ENCODE measurements around the gene GNPNAT1.

The GNPNAT1 gene

DNA sequence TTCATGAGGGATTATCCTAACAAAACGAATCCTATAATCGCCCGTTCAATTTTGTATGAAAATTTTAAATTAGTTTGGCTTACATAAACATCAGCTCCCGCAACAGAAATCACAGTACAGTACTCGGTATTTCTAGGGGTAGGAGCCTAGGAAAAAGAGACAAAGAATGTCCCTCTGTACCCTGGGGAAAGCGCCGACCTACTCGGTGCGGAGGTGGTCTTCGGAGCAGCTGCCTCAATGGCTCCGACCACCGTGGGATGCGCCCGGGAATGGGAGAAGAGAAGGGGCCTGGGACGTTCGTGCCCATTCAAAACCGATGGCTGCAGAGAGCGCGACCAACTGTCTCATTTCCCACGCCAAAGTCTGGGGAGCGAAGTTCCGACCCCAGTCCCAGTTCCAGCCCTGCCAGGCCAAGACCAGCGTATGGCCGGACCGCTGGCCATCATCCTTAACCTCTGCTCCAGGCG is 618 bp downstream of the GNPNAT1 start:
- no peak for DNase-seq (ENCODE audit: low read depth)
- H3K4me3 ChIP-seq (ENCODE audit: low read depth, low read length): peak overlapping the region; percentile 72
- TF ChIP-seq, protein P1, sequence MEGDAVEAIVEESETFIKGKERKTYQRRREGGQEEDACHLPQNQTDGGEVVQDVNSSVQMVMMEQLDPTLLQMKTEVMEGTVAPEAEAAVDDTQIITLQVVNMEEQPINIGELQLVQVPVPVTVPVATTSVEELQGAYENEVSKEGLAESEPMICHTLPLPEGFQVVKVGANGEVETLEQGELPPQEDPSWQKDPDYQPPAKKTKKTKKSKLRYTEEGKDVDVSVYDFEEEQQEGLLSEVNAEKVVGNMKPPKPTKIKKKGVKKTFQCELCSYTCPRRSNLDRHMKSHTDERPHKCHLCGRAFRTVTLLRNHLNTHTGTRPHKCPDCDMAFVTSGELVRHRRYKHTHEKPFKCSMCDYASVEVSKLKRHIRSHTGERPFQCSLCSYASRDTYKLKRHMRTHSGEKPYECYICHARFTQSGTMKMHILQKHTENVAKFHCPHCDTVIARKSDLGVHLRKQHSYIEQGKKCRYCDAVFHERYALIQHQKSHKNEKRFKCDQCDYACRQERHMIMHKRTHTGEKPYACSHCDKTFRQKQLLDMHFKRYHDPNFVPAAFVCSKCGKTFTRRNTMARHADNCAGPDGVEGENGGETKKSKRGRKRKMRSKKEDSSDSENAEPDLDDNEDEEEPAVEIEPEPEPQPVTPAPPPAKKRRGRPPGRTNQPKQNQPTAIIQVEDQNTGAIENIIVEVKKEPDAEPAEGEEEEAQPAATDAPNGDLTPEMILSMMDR (IDR thresholded peaks at IDR 0.05; ENCODE audit: insufficient read depth, low read depth, low read length, missing control alignments): no peak

DNA sequence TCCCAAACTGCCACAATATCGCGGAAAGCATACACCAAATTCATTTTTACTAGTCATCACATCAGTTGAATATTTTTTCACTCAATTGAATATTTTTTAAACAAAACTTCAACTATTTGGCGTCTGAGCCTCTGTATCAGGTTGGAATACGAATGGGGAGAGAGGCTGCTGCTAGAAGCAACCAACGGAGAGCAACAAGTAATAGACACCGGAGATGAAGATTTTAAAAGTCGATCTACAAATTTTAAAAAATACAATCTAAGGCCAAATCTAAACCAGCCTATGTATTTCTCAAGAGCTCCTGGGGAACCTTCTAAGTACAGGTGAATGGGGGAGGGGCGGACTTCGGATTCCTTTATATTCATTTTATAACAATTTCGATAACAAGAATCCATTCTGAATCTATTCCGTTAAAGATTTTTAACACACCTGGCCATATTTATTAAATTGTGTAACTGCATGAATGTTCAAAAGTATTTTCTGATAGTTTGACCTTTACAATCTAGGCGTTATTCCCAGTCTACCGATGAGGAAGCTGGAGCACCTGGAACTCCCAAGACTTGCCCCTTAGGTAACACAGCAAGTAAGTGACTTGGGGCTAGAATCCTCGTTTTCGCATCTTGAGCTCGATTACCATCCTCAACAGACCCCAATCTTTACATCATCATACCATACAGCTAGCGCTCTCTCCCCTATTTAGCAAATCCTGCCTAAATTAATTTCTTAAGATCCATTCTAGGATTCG is 1.2 kb downstream of the GNPNAT1 start:
- no peak for DNase-seq (ENCODE audit: low read depth)
- H3K4me3 ChIP-seq (ENCODE audit: low read depth, low read length): peak overlapping the region; percentile 72
- TF ChIP-seq, protein P1 (IDR thresholded peaks at IDR 0.05; ENCODE audit: insufficient read depth, low read depth, low read length, missing control alignments): no peak

DNA sequence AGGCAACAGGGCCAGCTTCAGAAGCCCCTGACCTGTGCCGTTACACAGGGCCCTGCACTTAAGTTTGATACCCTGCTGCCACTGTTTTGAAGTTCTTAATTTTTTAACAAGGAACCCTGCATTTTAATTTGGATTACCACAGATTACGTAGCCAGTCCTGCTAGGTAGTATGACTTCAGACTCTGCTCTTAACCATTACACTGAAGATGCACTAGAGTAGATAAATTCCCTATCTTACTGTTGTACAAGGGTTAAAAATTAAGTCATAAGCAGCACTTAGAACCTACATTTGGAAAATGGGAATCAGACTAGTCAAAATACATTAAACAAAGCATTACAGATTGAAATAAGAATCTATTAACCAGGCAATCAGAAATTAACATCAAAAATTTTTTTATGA is 2.3 kb downstream of the GNPNAT1 start:
- no peak for DNase-seq (ENCODE audit: low read depth)
- H3K4me3 ChIP-seq (ENCODE audit: low read depth, low read length): no peak overlapping the region
- TF ChIP-seq, protein P1 (IDR thresholded peaks at IDR 0.05; ENCODE audit: insufficient read depth, low read depth, low read length, missing control alignments): no peak

DNA sequence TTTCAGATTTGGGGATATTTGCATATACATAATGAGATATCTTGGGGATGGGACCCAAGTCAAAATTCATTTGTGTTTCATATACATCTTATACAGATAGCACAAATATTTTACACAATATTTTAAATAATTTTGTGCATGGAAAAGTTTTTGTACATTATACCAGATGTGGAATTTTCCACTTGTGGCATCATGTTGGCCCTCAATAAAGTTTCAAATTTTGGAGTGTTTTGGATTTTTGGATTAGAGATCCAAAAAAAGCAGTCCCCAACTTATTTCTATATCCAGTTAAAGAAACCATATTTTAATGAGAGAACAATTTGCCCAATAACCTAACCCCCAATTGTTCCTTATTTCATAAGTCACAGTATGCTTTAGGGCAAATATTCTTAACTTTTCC is 4.5 kb downstream of the GNPNAT1 start:
- H3K4me3 ChIP-seq (ENCODE audit: low read depth, low read length): no peak overlapping the region
- TF ChIP-seq, protein P1 (IDR thresholded peaks at IDR 0.05; ENCODE audit: insufficient read depth, low read depth, low read length, missing control alignments): no peak
- DNase-seq (ENCODE audit: low read depth): no peak

DNA sequence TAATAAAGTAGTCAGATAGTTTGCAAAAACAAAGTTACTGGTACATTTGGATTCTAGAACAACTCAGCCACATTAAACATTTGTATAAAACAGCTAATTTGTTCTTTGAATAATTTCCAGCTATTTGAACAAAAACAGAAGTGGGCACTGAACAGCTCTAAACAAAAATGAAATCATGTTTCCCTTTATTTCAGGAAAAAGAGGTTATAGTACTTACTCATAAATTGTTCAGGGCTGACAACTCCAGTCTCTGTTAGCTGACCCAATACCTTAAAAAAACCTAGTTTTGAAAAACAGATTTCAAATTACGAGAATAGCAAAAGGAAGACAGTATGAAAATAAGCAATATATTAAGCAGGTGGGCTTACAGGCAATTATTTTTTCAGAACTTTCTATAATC is 8.2 kb downstream of the GNPNAT1 start:
- no peak for DNase-seq (ENCODE audit: low read depth)
- TF ChIP-seq, protein P1 (IDR thresholded peaks at IDR 0.05; ENCODE audit: insufficient read depth, low read depth, low read length, missing control alignments): no peak
- no peak overlapping the region for H3K4me3 ChIP-seq (ENCODE audit: low read depth, low read length)

DNA sequence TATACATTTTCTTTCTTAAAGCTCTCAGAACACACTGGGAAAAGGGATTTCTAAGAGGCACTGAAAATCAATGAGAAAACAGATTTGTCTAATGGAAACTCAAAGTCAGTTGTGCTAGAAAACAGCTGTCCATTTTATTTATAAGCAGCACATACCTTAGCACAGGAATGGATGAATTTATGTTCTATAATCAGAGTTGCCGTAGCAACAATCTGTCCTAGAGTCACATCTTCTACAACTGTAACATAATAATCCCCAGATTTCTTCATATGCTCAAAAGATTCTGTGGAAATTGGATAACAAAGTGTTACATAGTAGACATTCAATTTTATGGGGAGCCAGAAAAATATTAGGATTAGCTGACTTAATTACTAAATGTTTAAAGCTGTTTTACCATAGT is 9.8 kb downstream of the GNPNAT1 start:
- TF ChIP-seq, protein P1 (IDR thresholded peaks at IDR 0.05; ENCODE audit: insufficient read depth, low read depth, low read length, missing control alignments): no peak
- no peak overlapping the region for H3K4me3 ChIP-seq (ENCODE audit: low read depth, low read length)
- no peak for DNase-seq (ENCODE audit: low read depth)

DNA sequence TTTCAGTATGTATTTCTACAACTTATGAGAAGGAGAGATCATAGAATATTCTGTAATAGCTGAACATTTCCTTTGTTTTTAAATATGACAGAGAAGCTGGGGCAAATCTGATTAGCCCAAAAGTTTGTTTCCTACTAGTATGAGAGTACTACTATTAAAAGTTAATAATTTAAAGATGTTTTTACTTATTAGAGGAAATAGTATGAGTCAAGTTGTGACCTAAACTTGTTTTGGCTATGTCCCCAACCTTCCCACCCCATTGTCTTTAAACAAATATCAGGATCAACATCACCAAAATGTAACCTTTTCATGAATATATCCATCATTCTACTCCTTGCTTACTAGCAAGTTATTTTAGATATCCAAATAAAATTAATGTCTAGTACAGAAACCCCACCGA is 10.5 kb downstream of the GNPNAT1 start:
- TF ChIP-seq, protein P1 (IDR thresholded peaks at IDR 0.05; ENCODE audit: insufficient read depth, low read depth, low read length, missing control alignments): no peak

More for the DNA sequence above, 10.5 kb downstream of the GNPNAT1 start:
- no peak for DNase-seq (ENCODE audit: low read depth)
- H3K4me3 ChIP-seq (ENCODE audit: low read depth, low read length): no peak overlapping the region
